ENCODE data around the gene MKRN2. TPM values are rescaled to one million over a fixed set of nuclear protein-coding genes. Genes with fewer than 3 reads are reported as not detected.

The MKRN2 gene
- total and polyA plus RNA-seq, 9 of the 15 experiments (the other 6 are each of a cell fraction or from before 2014, with no cell fraction given), result 29.4 to 63.2 (median 42.9) TPM

- 0 out of 6 replicates have a peak, but pooled peaks of 1 of the 3 experiments have one; percentile 6 for TF ChIP-seq CTCF (IDR thresholded peaks at IDR 0.05 in 2 of 3, conservative IDR thresholded peaks at IDR 0.05 in 1 of 3; ENCODE audit: insufficient read depth in 2 of 3, low read depth in 1 of 3, low read length in 3 of 3)
- peak; percentile 44 to 90; a peak in 3 of 4 replicates for TF ChIP-seq RCOR1 (IDR thresholded peaks at IDR 0.05; ENCODE audit: borderline replicate concordance in 1 of 2, low read depth in 2 of 2, low read length in 2 of 2)
- peak; percentile 93 for TF ChIP-seq CREB3L1 (IDR thresholded peaks at IDR 0.05; ENCODE audit: borderline replicate concordance, low read depth)
- peak; percentile 92 for TF ChIP-seq GTF2E2 (tag; IDR thresholded peaks at IDR 0.05)
- peak; percentile 65 for TF ChIP-seq MEIS2 (IDR thresholded peaks at IDR 0.05; ENCODE audit: partially characterized antibody)
- no peak for TF ChIP-seq HDGF (IDR thresholded peaks at IDR 0.05)
- TF ChIP-seq ZBTB40 (IDR thresholded peaks at IDR 0.05), result peak; percentile 96
- no peak; the same call in 1 of the 2 replicates for TF ChIP-seq ZBTB40 (CRISPR knock-in tag; IDR thresholded peaks at IDR 0.05)
- TF ChIP-seq TAF9B (IDR thresholded peaks at IDR 0.05; ENCODE audit: partially characterized antibody), result peak; percentile 89
- TF ChIP-seq NCOA6 (IDR thresholded peaks at IDR 0.05), result peak; percentile 92
- TF ChIP-seq ZNF449 (CRISPR knock-in tag; IDR thresholded peaks at IDR 0.05), result no peak
Observed at GRCh38 chr3:12556690-12557472, at the start of gene MKRN2 (continued).
